GM12878 (cell line): ENCODE results near the gene MED13L.

Source experiments
- ASH2L ChIP-seq: fragments of 300-600, 200-600 bp; sonication (generic); IDR thresholded peaks from 2 replicates; pipeline ENCODE4 v1.6.1; 2017; ENCODE audit warnings: low read depth, mild to moderate bottlenecking, borderline replicate concordance
- BHLHE40 ChIP-seq, 2 experiments: fragments of 450-650 bp in 1 of 2; IDR thresholded peaks; 2 replicates each; pipeline ENCODE4 v1.6.1; 2011 to 2017; ENCODE audit warnings: low read depth in 2 of 2, borderline replicate concordance in 1 of 2, improper control_type of control experiment in 1 of 2, low read length in 1 of 2, mild to moderate bottlenecking in 1 of 2
- BRCA1 ChIP-seq: IDR thresholded peaks from 2 replicates; pipeline ENCODE4 v1.6.1; 2011; ENCODE audit warnings: low read depth, low read length, improper control_type of control experiment
- CEBPZ ChIP-seq: fragments of 150-350 bp; IDR thresholded peaks from 2 replicates; pipeline ENCODE4 v1.6.1; 2016; ENCODE audit warnings: low read depth, low read length
- ETV6 ChIP-seq, 2 experiments: fragments of 450-650 bp in 1 of 2; IDR thresholded peaks in 1 of 2; conservative IDR thresholded peaks in 1 of 2; 2 replicates each; pipeline ENCODE4 v1.6.1; 2014; ENCODE audit warnings: antibody characterized with exemption in 1 of 2, borderline replicate concordance in 1 of 2, low read depth in 1 of 2, mild to moderate bottlenecking in 1 of 2, moderate library complexity in 1 of 2
- EZH2 ChIP-seq: IDR thresholded peaks from 2 replicates; pipeline ENCODE4 v1.6.1; 2012; ENCODE audit warnings: low read depth, mild to moderate bottlenecking, control low read depth, inconsistent platforms, low read length, borderline replicate concordance; ENCODE audit not compliant: control insufficient read depth
- KAT2A ChIP-seq: conservative IDR thresholded peaks from 2 replicates; pipeline ENCODE4 v1.6.1; 2011; ENCODE audit warnings: low read depth, low read length; ENCODE audit not compliant: control insufficient read depth
- MAX ChIP-seq: IDR thresholded peaks from 2 replicates; pipeline ENCODE4 v1.6.1; 2012; ENCODE audit warnings: low read depth, low read length, improper control_type of control experiment
- MTA3 ChIP-seq: IDR thresholded peaks from 2 replicates; pipeline ENCODE4 v1.6.1; 2012; ENCODE audit warnings: low read length, inconsistent platforms, borderline replicate concordance
- NFIC ChIP-seq: IDR thresholded peaks from 2 replicates; pipeline ENCODE4 v1.6.1; 2012; ENCODE audit warnings: low read depth, mild to moderate bottlenecking, inconsistent platforms, low read length, moderate library complexity
- POLR2A ChIP-seq: IDR thresholded peaks from 2 replicates; pipeline ENCODE4 v1.6.1; 2011; ENCODE audit warnings: low read depth, mild to moderate bottlenecking, low read length
- POLR2AphosphoS5 ChIP-seq: IDR thresholded peaks from 2 replicates; pipeline ENCODE4 v1.6.1; 2011; ENCODE audit warnings: mild to moderate bottlenecking, low read length, inconsistent platforms
- TF ChIP-seq, protein P1 (sequence below), 3 experiments: IDR thresholded peaks in 2 of 3; conservative IDR thresholded peaks in 1 of 3; 2 replicates each; pipeline ENCODE4 v1.5.1; 2011; ENCODE audit warnings: low read depth in 3 of 3, low read length in 3 of 3, mild to moderate bottlenecking in 3 of 3, control low read depth in 2 of 3, moderate library complexity in 2 of 3, inconsistent platforms in 1 of 3, mixed read lengths in 1 of 3; ENCODE audit not compliant: control insufficient read depth in 2 of 3, insufficient read depth in 1 of 3; ENCODE audit errors: extremely low read depth in 1 of 3

DNA sequence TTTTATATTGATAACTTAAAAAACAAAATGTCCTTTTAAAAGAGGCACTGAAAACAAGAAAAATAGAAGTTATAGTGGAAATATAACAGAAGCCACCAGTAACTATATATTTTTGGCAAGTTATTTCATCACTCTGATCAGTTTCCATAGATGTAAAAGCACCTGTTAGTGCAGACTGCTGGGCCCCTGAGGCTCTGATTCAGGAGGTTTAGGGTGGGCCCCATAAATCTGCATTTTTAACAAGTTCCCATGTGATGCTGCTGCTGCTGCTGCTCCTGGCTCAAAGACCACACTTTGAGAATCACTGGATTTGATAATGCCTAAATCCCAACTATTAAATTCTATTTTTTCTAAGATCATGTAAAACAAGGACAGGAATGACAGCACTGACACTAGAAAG is 251.1 kb downstream of the MED13L start:
- TF ChIP-seq BRCA1 (no peak), ASH2L (no peak), BHLHE40 (IDR thresholded peaks at IDR 0.05; ENCODE audit: borderline replicate concordance in 1 of 2, low read depth in 2 of 2, low read length in 1 of 2) (no peak), CEBPZ (no peak), ETV6 (conservative IDR thresholded peaks at IDR 0.05 in 1 of 2, IDR thresholded peaks at IDR 0.05 in 1 of 2; ENCODE audit: borderline replicate concordance in 1 of 2, low read depth in 1 of 2) (no peak), NFIC (no peak), MTA3 (no peak), POLR2AphosphoS5 (no peak), MAX (no peak), KAT2A (no peak), POLR2A (no peak), EZH2 (no peak)
- TF ChIP-seq, protein P1, sequence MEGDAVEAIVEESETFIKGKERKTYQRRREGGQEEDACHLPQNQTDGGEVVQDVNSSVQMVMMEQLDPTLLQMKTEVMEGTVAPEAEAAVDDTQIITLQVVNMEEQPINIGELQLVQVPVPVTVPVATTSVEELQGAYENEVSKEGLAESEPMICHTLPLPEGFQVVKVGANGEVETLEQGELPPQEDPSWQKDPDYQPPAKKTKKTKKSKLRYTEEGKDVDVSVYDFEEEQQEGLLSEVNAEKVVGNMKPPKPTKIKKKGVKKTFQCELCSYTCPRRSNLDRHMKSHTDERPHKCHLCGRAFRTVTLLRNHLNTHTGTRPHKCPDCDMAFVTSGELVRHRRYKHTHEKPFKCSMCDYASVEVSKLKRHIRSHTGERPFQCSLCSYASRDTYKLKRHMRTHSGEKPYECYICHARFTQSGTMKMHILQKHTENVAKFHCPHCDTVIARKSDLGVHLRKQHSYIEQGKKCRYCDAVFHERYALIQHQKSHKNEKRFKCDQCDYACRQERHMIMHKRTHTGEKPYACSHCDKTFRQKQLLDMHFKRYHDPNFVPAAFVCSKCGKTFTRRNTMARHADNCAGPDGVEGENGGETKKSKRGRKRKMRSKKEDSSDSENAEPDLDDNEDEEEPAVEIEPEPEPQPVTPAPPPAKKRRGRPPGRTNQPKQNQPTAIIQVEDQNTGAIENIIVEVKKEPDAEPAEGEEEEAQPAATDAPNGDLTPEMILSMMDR (IDR thresholded peaks at IDR 0.05 in 2 of 3, conservative IDR thresholded peaks at IDR 0.05 in 1 of 3; ENCODE audit: control insufficient read depth in 2 of 3, extremely low read depth in 1 of 3, insufficient read depth in 1 of 3, low read depth in 3 of 3, low read length in 3 of 3), result no peak
